Activated CD8-positive, alpha-beta memory T cell treated with anti-CD3 and anti-CD28 coated beads for 48 hours (primary cell): ENCODE results near the gene INPP4B.

ENCODE experiments used
- DNase-seq, 3 experiments: peaks; one replicate each; pipeline ENCODE4 v3.0.0-alpha.2; 2020; ENCODE audit warnings: low read depth in 2 of 3, low spot score in 2 of 3

Gene INPP4B

DNA sequence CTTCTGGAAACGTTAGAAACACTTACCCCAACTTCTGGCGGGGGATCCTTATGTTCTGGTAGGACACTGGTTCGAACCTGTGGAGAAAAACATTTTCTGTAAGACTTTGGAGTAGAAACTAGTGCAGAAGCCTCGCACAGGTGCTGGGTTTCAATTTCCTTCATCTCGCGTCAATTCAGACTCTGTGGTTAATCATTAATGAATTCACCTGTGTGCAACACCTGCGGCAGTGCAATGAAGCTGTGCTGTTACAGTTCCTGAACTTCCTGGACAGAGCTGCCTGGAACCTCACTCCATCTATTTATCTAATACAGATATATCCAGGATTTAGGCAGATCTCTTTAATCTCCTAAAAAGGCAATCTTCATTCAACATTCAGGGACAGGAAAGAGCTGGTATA, 531.4 kb downstream of the INPP4B start:
- DNase-seq = no peak

DNA sequence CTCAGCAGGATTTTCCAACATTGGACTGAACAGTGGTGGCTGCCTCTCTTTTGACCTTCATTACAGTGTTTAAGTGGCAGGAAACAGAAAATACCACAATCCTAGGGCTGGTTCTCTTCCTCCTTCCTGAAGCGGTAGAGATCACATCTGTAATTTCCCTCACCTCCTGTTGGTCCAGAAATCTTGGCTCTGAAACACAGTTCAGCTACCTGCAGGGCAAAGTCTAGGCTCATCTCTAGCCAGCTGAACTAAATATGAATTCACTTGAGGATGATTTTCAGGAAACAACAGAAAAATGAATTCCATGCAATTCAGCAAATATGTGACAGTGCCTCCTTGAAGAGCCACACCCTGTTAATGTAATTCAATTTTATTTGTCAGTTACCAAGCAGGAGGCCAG, 531.9 kb downstream of the INPP4B start:
- DNase-seq = no peak

DNA sequence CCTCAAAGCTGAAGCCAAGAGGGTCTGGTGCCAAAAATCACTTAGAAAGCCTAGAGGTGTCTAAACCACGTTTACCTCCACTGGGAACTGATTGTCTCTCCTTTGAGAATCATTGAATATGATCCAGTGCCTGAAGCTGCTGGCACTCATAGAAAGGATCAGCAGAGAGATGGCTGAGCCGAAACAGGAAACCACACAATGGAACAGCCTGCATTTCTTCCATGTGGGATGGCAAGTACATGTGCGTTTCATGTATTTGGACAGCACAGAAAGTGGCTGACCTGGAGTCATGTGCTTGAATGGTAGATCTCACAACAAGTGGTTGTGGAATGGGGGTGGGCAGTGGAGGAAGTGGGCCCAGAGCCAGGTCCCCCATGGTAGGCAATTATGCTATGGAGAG, 533.7 kb downstream of the INPP4B start:
- no peak for DNase-seq

DNA sequence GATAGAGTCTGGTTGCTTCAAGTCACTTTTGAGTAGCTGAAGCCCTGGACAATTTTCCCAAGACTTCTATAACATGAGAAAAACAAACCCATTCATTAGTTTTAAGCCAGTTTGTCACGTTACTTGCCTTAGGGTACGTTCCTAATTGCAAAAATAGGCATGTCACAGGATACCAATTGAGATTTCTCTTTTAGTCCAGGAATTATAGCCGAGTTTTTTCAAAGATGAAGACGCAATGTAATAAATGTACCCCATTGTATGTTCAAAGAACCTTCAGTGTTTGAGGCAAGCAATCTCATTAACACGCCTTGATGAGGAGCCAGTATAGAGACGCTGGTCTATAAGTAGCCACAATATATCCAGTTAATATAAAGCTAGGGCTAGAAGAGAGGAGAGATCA, 534.2 kb downstream of the INPP4B start:
- DNase-seq = no peak

DNA sequence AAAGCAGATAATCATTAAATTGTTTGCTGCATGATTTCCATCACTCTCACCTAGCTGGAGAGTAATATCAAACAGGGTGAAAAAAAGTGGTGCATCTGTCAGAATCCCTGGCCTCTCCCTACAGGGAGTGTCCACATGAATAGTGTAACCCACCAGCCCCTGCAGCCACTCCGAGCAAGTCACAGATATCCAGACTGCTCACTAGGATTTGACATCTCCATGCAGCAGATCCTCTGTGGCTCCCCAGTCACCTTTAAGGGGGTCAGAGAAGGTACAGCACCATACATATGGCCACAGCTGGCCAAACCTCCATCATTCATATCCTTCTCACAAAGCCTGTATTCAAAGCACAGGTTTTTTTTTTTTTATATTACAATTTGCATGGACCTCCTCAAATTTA, 536.3 kb downstream of the INPP4B start:
- no peak for DNase-seq

DNA sequence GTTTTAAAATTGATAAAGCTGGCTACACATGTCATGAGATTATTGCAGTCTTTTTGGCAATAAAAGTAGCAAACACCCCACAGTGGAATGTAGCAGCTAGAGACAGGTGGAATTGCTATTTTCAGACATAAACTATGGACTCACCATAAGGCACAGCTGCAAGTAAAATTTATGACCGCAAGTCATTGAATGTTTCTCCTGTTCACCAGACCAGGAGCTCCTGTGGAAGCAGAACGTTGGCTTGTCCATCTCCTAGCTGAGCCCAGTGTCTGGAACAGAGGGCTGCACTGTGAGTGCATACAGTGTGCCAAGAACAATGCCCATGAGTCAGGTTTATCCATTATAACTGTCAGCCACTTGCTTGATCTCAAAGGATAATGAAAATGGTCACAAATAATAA, 538.2 kb downstream of the INPP4B start:
- no peak for DNase-seq

DNA sequence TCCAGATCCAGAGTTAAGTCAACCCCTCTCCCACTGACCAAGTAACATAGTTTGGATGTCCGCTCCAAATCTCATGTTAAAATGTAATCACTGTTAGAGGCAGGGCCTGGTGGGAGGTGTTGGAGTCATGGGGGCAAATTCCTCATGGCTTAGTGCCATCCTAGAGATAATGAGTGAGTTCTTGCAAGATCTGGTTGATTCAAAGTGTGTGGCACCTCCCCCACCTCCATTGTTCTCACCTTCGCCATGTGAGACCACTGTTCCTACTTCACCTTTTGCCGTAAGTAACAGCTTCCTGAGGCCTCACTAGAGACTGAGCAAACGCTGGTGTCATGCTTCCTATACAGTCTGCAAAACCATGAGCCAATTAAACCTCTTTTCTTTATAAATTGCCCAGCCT, 548.8 kb downstream of the INPP4B start:
- no peak for DNase-seq

DNA sequence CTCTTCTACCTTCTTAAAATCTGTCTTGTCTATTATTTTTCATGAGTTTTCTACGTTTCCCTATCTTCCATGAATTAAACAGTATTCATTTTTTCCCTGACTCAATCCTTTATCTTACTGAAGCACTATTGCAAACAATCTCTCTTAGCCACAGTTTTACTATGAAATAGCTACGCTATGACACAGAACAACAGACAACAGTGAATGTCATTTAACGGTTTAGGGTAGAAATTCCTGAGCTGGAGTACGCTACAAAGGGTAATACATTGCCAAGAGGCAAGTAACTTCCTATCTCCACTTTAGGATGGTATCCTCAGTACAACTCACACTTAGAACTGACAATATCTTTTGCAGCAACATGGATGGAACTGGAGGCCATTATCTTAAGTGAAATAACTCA, 552.6 kb downstream of the INPP4B start:
- DNase-seq = no peak

DNA sequence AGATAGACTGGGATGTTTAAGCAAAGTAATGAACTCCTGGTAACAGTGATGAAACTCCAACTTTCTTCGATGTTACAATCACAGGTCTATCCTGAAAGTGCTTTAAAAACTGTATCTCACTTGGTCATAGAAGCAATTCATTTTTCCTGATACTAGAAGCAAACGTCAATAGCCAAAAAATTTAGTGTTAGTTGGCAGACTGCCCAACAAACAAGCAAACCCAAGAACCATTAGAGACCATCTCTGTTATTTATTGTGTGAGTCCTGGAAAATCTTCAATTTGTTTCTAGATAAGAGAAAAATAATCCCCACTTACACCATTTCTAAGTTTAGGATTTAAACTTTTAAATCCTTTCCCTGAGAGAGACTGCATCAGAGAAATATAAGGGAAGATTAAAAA, 553.9 kb downstream of the INPP4B start:
- DNase-seq = no peak

DNA sequence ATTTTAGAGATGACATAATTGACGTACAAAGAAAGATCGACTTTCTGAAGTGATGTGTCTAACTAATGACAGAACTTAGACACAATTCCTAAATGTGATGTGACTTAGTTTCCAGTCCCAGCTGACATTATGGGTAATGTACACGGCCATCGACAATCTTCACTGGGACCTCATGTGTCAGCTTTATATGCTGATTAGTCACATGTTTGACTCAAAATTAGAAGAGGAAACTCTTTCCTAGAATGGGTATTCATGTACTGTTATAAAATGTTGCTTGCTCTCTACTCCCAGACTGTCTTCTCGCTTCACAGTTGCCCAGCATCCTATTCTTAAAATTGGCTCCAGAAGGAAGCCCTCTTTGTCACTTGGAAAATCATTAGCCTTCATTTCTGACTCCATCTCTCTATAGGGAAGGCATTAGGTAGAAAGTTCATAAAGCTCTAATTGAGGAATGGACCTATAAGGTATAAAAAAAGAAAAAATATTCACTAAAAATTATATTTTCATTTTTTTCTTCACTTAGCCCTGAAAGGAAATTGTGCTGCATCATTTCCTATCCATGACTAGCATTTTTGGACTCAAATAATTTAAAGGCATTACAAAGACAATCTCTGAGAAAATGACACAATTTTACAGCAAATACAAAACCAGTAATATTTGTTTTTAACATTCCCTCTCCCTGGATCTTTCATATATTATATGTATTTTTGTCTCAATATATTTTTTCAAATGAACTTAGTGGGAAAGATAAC, 554.6 kb downstream of the INPP4B start:
- no peak for DNase-seq

DNA sequence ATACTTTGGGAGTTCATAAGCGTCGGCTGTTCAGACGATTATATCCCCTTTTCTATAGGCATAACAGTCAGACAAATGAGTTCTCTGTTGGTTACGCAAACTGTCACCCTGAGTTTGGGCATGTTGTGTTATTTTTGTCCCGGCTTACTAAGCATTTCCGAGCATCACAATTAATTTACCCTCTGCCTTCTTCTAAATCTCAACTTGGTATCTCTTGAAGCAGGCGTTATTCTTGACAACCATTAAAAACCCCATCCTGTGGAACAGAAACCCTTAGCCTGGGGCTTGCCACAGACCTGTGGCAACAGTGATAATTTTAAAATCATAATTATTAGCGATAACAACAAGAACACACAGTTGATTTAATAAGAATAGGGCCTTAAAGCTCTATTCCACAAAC, 558.7 kb downstream of the INPP4B start:
- DNase-seq = no peak

DNA sequence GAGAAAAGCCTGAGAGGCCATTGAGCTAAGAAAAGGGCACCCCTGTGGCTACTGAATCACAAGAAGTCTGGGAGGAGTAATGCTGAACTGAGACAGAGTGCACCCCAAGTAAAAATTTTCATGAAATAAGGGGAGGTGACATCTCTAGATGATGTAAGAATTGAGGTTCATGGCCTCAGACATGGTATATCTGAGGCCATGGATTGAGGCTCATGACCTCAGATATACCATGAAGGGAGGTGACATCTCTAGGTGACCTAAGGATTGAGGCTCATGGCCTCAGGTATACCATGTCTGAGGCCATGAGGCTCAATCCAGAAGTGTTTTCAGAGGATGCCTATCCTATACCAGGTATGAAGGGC, 560.9 kb downstream of the INPP4B start:
- no peak for DNase-seq

DNA sequence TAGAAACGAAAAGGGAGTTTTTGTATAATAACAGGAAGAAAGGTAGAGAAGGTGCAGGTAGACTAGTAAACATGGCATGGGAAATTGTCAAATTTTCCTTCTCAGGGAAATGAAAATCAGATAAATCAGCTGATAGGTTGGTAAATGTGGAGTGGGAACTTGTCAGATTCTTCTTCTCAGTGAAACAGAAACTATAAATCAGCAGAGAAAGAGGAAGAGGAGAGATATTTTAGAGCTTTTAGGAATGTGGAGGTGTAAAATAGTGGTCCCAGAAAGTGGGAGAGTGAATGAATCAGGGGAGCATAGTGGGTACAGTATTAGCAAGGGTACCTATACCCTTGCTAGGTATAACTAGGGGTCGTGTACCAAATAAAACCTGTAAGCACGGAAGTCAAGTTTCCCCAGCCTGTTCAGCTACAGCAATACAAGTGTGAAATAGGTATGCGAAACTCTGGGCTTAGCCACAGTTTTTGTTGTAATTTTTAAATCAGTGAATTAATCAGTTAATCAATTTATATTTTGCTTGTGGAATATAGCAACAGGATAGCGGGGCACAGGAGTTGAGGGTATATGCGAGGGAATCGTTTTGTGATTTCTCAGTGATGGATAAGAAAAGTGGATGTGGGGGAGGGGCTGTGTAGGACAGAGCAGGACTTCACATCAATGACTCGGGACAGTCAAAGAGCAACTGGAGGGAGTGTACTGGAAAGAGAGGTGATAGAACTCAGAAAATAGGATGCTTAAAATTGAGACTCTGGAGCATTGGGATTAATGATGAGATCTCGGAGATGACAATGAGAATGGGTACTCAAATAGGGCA, 561.5 kb downstream of the INPP4B start:
- DNase-seq = no peak

DNA sequence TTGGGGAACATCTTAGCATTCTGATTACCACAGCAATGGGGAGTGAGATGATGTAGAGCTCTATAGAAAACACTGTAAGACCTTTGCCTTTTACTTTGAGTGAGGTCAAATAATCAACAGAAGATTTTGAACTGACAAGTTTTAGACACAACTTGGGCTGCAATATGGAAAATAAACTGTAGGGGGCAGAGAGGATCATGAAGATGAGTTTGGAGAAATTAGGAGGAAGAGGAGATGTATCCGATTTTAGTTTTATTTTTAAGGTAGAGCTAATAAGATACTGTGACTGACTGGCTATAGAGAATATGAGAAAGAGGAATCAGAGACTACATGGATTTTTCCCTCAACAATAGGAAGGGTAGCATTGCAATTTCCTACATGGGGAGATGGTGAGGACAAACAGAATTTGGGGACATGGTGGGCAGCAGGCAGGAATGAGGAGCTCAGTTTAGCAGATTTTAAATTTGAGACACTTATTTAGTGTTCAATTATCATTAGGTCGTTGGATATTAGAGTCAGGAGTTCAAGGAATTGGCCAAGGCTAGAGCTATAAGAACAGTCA, 563.1 kb downstream of the INPP4B start:
- no peak for DNase-seq

DNA sequence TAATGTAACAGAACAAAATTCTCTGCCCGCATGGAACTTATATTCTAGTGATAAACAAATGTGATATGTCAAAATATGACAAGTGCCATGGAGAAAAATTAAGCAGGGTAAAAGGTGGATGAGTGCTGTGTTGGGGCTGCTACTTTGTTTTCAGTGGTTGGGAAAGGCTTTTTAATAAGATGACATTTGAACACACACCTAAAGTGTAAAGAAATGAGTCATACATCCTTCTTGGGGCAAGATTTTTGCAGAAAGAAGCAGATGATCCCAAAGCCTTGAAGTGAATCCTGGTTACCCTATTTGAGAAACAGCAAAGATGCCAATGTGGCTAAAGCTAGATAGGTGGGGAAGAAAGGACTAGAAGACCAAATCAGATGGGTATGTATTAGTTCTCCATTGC, 564.1 kb downstream of the INPP4B start:
- no peak for DNase-seq

DNA sequence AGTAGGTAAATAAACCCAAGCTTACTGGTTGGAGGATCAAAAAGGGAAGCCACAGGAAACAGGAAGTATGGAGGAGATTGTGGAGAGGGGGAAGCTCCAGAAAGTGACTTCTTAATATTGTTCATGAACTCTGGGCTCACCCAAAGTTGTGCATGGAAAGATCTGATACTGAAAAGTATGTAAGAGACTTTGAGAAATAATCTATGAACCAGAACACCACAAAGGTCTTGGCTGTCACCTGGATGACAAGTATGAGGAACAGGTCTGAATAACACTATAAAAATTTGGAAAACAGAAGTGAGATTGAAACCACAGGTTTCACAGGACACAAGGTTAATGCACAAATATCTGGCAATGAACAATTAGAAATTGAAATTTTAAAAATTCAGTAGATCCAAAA, 567.4 kb downstream of the INPP4B start:
- no peak for DNase-seq

DNA sequence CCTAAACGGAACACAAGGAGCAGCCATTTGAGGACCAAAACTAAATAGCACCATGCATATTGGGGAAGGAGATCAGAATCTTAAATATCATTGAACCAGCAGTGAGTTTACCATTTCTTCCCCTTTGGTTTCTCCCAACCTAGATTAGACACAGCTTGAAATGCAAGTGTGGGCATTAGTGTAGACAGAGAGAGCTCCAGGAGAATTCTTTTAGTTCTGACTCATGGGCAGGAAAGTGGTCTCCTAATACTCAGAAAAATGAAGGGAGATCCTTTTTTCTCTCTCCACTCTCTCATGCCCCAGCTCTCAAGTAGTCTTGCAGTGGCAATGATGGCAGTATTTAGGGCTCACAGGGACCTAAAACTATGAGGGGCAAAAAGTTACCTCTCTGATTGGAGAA, 567.9 kb downstream of the INPP4B start:
- no peak for DNase-seq

DNA sequence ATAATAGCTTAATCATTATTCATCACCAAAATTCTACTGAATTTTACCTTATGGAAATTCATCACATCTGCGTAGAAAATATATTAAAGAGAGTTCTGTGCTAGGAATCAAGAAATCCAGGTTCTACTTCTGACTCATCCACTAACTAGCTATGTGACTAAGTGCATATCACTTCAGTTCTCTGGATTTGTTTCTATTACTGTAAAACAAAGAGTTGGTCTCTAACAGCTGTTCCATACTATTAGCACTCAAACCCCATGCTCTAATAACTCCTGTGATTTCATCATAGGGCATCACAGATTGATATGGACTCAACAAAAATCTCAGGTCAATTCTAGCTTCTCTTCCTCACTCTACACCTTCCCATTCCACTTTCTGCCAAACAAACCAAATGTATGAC, 572.0 kb downstream of the INPP4B start:
- no peak for DNase-seq

DNA sequence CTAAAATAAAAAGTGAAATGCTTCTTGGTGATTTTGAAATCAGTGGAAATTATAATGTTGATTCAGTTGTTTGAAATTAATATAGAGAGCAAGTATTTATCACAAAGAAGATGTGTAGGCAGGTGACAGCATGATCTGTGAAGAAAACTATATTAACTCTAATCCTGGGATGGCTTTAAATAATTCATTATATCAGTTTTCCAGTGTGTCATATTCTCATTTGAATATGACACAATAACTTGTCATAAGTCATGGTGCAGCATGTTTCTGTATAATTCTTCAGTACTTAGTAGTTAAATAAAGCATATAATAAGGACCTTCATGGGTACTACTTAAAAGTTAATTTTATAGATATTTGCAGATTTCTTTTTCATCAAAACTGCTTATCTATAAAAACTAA, 573.6 kb downstream of the INPP4B start:
- DNase-seq = no peak

DNA sequence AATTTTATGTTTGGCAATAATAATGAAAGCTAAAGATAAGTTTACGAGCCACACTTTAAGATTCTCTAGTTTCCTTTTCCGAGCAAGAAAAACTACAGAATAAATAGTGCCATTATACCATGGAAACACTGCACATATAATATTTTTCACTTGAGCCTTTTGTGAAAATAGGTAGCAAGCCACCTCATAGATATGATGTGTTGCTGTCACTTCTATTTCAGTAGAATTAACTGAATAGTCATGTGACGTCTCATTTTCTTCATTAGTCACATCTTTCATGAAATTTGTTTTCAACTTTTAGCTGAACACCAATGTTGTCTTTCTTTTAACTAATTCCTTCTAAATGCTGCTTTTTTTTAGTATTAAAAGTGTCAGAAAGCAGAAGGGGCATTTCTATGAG, 574.3 kb downstream of the INPP4B start:
- DNase-seq = no peak

DNA sequence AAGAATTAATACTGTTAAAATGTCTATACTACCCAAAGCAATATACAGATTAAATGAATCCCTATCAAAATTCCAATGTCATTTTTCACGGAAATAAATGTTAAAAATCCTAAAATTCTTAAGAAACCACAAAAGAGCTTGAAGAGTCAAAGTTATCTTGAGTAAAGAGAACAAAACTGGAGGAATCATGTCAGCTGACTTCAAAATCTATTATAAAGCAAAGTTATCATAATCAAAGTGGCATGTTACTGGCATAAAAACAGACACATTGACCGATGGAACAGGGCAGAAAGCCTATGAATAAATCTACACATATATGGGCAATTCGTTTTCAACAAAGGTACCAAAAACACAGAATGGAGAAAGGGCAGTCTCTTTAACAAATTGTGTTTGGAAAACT, 579.0 kb downstream of the INPP4B start:
- DNase-seq = no peak

DNA sequence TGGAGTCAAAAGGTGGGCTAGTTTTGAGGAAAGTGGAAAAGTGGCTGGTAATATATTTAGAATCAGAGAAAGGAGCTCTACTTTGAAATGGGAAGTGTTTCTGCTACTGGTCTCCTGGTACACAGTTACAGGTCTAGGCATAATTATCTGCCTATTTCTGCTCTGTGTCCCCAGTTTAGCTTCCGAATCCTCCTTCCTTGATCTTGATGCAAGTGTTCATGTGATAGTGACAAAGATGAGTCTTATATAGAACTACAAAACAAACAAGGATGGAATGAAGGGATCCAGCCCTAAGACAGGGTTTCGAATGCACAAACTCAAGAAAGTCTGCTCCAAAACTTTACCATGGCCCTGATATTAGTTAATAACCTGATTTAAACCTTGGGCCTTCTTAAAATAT, 580.2 kb downstream of the INPP4B start:
- DNase-seq = no peak

DNA sequence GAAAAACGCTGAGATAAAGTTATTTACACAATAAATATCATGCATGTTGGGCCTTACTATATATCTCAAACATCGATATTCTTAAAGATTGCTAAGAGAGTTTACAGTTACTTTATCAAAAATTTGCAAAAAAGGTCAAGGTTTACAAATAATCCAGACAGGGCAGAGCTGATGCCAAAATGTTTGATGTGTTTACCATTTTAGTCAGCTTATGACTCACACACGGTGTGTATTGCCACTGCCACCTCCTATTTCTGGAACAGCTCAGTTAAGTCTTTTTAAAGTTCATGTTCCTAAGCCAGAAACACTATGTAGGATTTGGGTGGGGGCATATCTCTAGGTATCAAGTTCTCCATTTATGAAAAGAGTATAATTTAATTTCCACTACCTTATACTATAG, 580.6 kb downstream of the INPP4B start:
- DNase-seq = no peak
